Endothelial cell of umbilical vein (primary cell): Measurements from ENCODE around the gene SLFN12L. TPM values are rescaled to one million over a fixed set of nuclear protein-coding genes. Genes with fewer than 3 reads are reported as not detected.

Source experiments
- BruUV-seq: library from RNA; stranded (reverse); fragments of 400-500 nt; replicated peaks from 2 replicates; lab custom pipeline; 2021; lab: Mats Ljungman, UMichigan
- CTCF ChIA-PET: fragments of 300-600, 350-600 bp; sonication (Branson Sonifier 250); formaldehyde crosslinking; loops from one replicate; lab custom pipeline; 2021; ENCODE audit warnings: antibody characterized with exemption, inconsistent platforms; lab: Charles Lee
- POLR2A ChIA-PET: fragments of 300-600, 350-600 bp; sonication (Branson Sonifier 250); formaldehyde crosslinking; loops from one replicate; lab custom pipeline; 2021; ENCODE audit warnings: antibody characterized with exemption, inconsistent platforms; lab: Charles Lee
- DNase-seq: peaks from one replicate; pipeline ENCODE4 v3.0.0-alpha.2; 2011; ENCODE audit warnings: low read depth, low spot score
- FAIRE-seq: peaks from 2 replicates; lab custom pipeline; 2011; peaks lifted over from hg19 to GRCh38; lab: Jason Lieb, UNC
- H2AFZ ChIP-seq: 2 replicates; pipeline ENCODE4 v1.6.0; 2012; ENCODE audit warnings: low read depth, low read length, control low read depth, inconsistent platforms
- H3K27ac ChIP-seq: 2 replicates; pipeline ENCODE4 v1.5.1; 2011; ENCODE audit warnings: low read depth, mild to moderate bottlenecking, control low read depth, low read length, moderate library complexity; ENCODE audit not compliant: insufficient read depth
- H3K27me3 ChIP-seq, 2 experiments: 2 replicates each; pipeline versions ENCODE4 v1.6.0 to v1.6.1; 2011; ENCODE audit warnings: low read length in 2 of 2, mixed read lengths in 1 of 2; ENCODE audit not compliant: control insufficient read depth in 2 of 2, insufficient read depth in 2 of 2
- H3K36me3 ChIP-seq, 2 experiments: 2 replicates in 1 of 2; 3 replicates in 1 of 2; pipeline ENCODE4 v1.5.1; 2011; ENCODE audit warnings: low read length in 2 of 2, mild to moderate bottlenecking in 1 of 2, moderate library complexity in 1 of 2; ENCODE audit not compliant: control insufficient read depth in 2 of 2, insufficient read depth in 2 of 2; ENCODE audit errors: extremely low read depth in 1 of 2
- H3K4me1 ChIP-seq: 3 replicates; pipeline ENCODE4 v1.5.1; 2011; ENCODE audit warnings: mild to moderate bottlenecking, low read length; ENCODE audit not compliant: control insufficient read depth, insufficient read depth; ENCODE audit errors: extremely low read depth
- H3K4me2 ChIP-seq: 2 replicates; pipeline ENCODE4 v1.6.1; 2011; ENCODE audit warnings: low read length, control low read depth, mixed read lengths; ENCODE audit not compliant: insufficient read depth
- H3K4me3 ChIP-seq, 3 experiments: fragments of 200-600 bp in 1 of 3; sonication (generic), shearing (Covaris generic) in 1 of 3; replicated peaks in 1 of 3; 2 replicates each; pipeline ENCODE4 v1.5.1; 2011 to 2016; ENCODE audit warnings: control low read depth in 3 of 3, low read length in 3 of 3, mild to moderate bottlenecking in 2 of 3, inconsistent platforms in 1 of 3, low read depth in 1 of 3, moderate library complexity in 1 of 3; ENCODE audit not compliant: insufficient read depth in 1 of 3
- H3K79me2 ChIP-seq: 2 replicates; pipeline ENCODE4 v1.6.0; 2012; ENCODE audit warnings: low read length, inconsistent platforms; ENCODE audit not compliant: control insufficient read depth, insufficient read depth
- H3K9ac ChIP-seq: replicated peaks from 2 replicates; pipeline ENCODE3; 2011; ENCODE audit warnings: low read length, control low read depth; ENCODE audit not compliant: insufficient read depth; ENCODE audit errors: extremely low read depth
- H3K9me1 ChIP-seq: replicated peaks from 3 replicates; pipeline ENCODE4 v1.6.0; 2011; ENCODE audit warnings: mild to moderate bottlenecking, low read length; ENCODE audit not compliant: control insufficient read depth, insufficient read depth; ENCODE audit errors: extremely low read depth
- H3K9me3 ChIP-seq: replicated peaks from 2 replicates; pipeline ENCODE4 v1.5.1; 2012; ENCODE audit warnings: low read length, inconsistent platforms; ENCODE audit not compliant: control insufficient read depth, insufficient read depth
- H4K20me1 ChIP-seq: replicated peaks from 2 replicates; pipeline ENCODE3; 2011; ENCODE audit warnings: mild to moderate bottlenecking, low read length; ENCODE audit not compliant: control insufficient read depth, insufficient read depth; ENCODE audit errors: extremely low read depth
- CTCF ChIP-seq, 2 donors: IDR thresholded peaks; 1 replicate in 1 of 2; 2 replicates in 1 of 2; pipeline ENCODE4 v1.5.1; 2011; ENCODE audit warnings: low read length in 2 of 2, mild to moderate bottlenecking in 2 of 2, moderate library complexity in 2 of 2, control low read depth in 1 of 2, inconsistent platforms in 1 of 2, low read depth in 1 of 2; ENCODE audit not compliant: insufficient read depth in 1 of 2; ENCODE audit errors: extremely low read depth in 1 of 2
- EZH2 ChIP-seq: IDR thresholded peaks from 2 replicates; pipeline ENCODE4 v1.6.1; 2012; ENCODE audit warnings: borderline replicate concordance, low read depth, mild to moderate bottlenecking, moderate library complexity, low read length, inconsistent platforms; ENCODE audit not compliant: severe bottlenecking
- FOS ChIP-seq: IDR thresholded peaks from 2 replicates; pipeline ENCODE4 v1.6.1; 2011; ENCODE audit warnings: mild to moderate bottlenecking, low read length, moderate library complexity, borderline replicate concordance; ENCODE audit not compliant: insufficient read depth
- GATA2 ChIP-seq: IDR thresholded peaks from 2 replicates; pipeline ENCODE4 v1.7.0; 2011; ENCODE audit warnings: low read depth, mild to moderate bottlenecking, moderate library complexity, mixed read lengths, low read length; ENCODE audit not compliant: insufficient read length, insufficient read depth
- JUN ChIP-seq: IDR thresholded peaks from 2 replicates; pipeline ENCODE4 v1.6.1; 2011; ENCODE audit warnings: borderline replicate concordance, low read depth; ENCODE audit not compliant: insufficient read length, insufficient read depth
- MAX ChIP-seq: IDR thresholded peaks from 2 replicates; pipeline ENCODE4 v1.6.1; 2011; ENCODE audit not compliant: insufficient read depth, insufficient read length
- MYC ChIP-seq: IDR thresholded peaks from one replicate; pipeline ENCODE4 v1.6.1; 2011; ENCODE audit warnings: mild to moderate bottlenecking, low read depth, low read length
- POLR2A ChIP-seq: IDR thresholded peaks from 2 replicates; pipeline ENCODE4 v1.6.1; 2012; ENCODE audit warnings: low read depth, mild to moderate bottlenecking, control low read depth, low read length
- POLR2AphosphoS5 ChIP-seq: IDR thresholded peaks from 2 replicates; pipeline ENCODE4 v1.6.1; 2012; ENCODE audit warnings: low read depth, mild to moderate bottlenecking, control low read depth, low read length, moderate library complexity; ENCODE audit not compliant: insufficient read depth
- dilution Hi-C: fragments of 300-500 bp; cut with MboI; formaldehyde crosslinking; loops from one replicate; pipeline ENCODE4 v1.15.0; 2019; ENCODE audit warnings: low sequenced_read_pairs; ENCODE audit not compliant: extremely low pct_ligation_motif_present
- intact Hi-C: fragments of 100-400 bp; cut with micrococcal nuclease; formaldehyde crosslinking; loops from one replicate; pipeline ENCODE4 v1.10.0; 2022
- polyA plus RNA-seq, 4 experiments: library from polyadenylated mRNA; depleted of rRNA in 3 of 4; stranded (reverse) in 3 of 4; unstranded in 1 of 4; fragments of >200 nt; gene quantifications; 2 replicates each; pipeline versions ENCODE4 v1.2.1 to v1.2.3, GENCODE V29; 2011 to 2012; ENCODE audit warnings: missing spikeins in 1 of 4
- total RNA-seq: library from RNA; stranded (reverse); gene quantifications from 2 replicates; pipeline ENCODE4 v1.2.3, GENCODE V29; 2021

SLFN12L gene
- total and polyA plus RNA-seq, 2 donors (not counting 3 experiments of a cell fraction or from before 2014, with no cell fraction given), result not detected

- CTCF ChIA-PET, result interaction anchor here (0.7 to 2.1 kb wide), 3 partner anchors 15 to 85 kb away, joined by 3 to 6 read pairs (median 5); no protein-coding TSS in a partner anchor
- TF ChIP-seq JUN, result no peak
- no peak for TF ChIP-seq POLR2A
- TF ChIP-seq EZH2, result no peak
- no peak for TF ChIP-seq MYC
- no peak for TF ChIP-seq MAX
- TF ChIP-seq GATA2, result no peak
- TF ChIP-seq CTCF (IDR thresholded peaks at IDR 0.05; ENCODE audit: extremely low read depth in 1 of 2, insufficient read depth in 1 of 2, low read depth in 1 of 2, low read length in 2 of 2), result no peak
- no peak for TF ChIP-seq FOS
- TF ChIP-seq POLR2AphosphoS5, result no peak
- H4K20me1 ChIP-seq, result no peaks in the 10 kb centered on the region
- dilution Hi-C loops, result no loop called here
- no TSS peak for BruUV-seq
- H3K36me3 ChIP-seq, result no peaks in the 10 kb centered on the region
- no peak within 1 kb of the TSS for H3K27ac ChIP-seq
- peak within 1 kb of the TSS; percentile 39 to 61 (median 53) for H3K4me3 ChIP-seq
- H3K9me1 ChIP-seq, result no peaks in the 10 kb centered on the region
- peak; percentile 91 for FAIRE-seq
- peaks cover 18 to 37% of the 10 kb centered on the region in 2 experiments for H3K27me3 ChIP-seq
- H3K9me3 ChIP-seq, result no peaks in the 10 kb centered on the region
- POLR2A ChIA-PET, result interaction anchor here (1.3 to 2.0 kb wide), 2 partner anchors 75 to 205 kb away, joined by 5 to 7 read pairs; partner anchors contain the start of genes SLFN11 and SLFN5
- H2AFZ ChIP-seq, result peak within 1 kb of the TSS; percentile 95
- intact Hi-C loops, result loop anchor here (1.0 kb wide), 1 partner anchor 15 kb away; no protein-coding TSS in a partner anchor
- peak within 1 kb of the TSS; percentile 90 for H3K4me2 ChIP-seq
- H3K79me2 ChIP-seq, result no peaks in the 10 kb centered on the region
- no peak within 1 kb of the TSS for H3K9ac ChIP-seq
- DNase-seq, result peak; percentile 51
- peaks cover 6% of the 10 kb centered on the region for H3K4me1 ChIP-seq
Measured at GRCh38 chr17:35448214-35448898, 89.1 kb downstream of the SLFN12L start, which contains the start of gene SLFN13. SLFN13 (minus strand) TSS chr17:35448766; CDS start chr17:35445680, 3,086 bp downstream.
